ENCODE data around the gene BRME1. TPM values are rescaled to one million over a fixed set of nuclear protein-coding genes. Genes with fewer than 3 reads are reported as not detected.

BRME1 gene
- total and polyA plus RNA-seq, 5 donors from 2014 or later = 0.24 to 1.7 (median 0.58) TPM; not detected in 1

Other genes starting within 250 kb of the BRME1 start
- gene MRI1, start 141.6 kb downstream of the BRME1 start, total RNA-seq = 38.2 TPM
- 1 to 10 TPM; 6.6 to 9.3 (median 8.5) TPM for gene MRI1, start 141.6 kb downstream of the BRME1 start, polyA plus RNA-seq
- gene C19orf53, start 131.7 kb downstream of the BRME1 start, total RNA-seq = 61.2 TPM
- 100 to 1,000 TPM; 205 to 244 (median 237) TPM for gene C19orf53, start 131.7 kb downstream of the BRME1 start, polyA plus RNA-seq
- 4.5 TPM for gene ZSWIM4, start 110.7 kb downstream of the BRME1 start, total RNA-seq
- gene ZSWIM4, start 110.7 kb downstream of the BRME1 start, polyA plus RNA-seq = under 1 TPM; 0.46 to 0.82 (median 0.54) TPM
- gene NANOS3, start 29.0 kb downstream of the BRME1 start, total RNA-seq = not detected
- not detected for gene NANOS3, start 29.0 kb downstream of the BRME1 start, polyA plus RNA-seq
- 35.0 TPM for gene CC2D1A, start 84 bp upstream of the BRME1 start, total RNA-seq
- gene CC2D1A, start 84 bp upstream of the BRME1 start, polyA plus RNA-seq = 1 to 10 TPM; 3.7 to 4.9 (median 4.2) TPM
- gene PODNL1, start 32.3 kb upstream of the BRME1 start, total RNA-seq = not detected
- gene PODNL1, start 32.3 kb upstream of the BRME1 start, polyA plus RNA-seq = under 1 TPM in 1 of 4 donors, not detected in 3; 0.52 TPM
- 82.9 TPM for gene DCAF15, start 46.4 kb upstream of the BRME1 start, total RNA-seq
- 1 to 10 TPM; 5.3 to 7.5 (median 5.9) TPM for gene DCAF15, start 46.4 kb upstream of the BRME1 start, polyA plus RNA-seq
- gene RFX1, start 100.2 kb upstream of the BRME1 start, total RNA-seq = 23.2 TPM
- 1 to 10 TPM in 2 of 4 donors, under 1 TPM in 2; 0.48 to 1.6 (median 0.83) TPM for gene RFX1, start 100.2 kb upstream of the BRME1 start, polyA plus RNA-seq
- not detected for gene RLN3, start 122.0 kb upstream of the BRME1 start, total RNA-seq
- gene RLN3, start 122.0 kb upstream of the BRME1 start, polyA plus RNA-seq = under 1 TPM in 1 of 4 donors, not detected in 3; 0.55 TPM
- 51.9 TPM for gene IL27RA, start 125.6 kb upstream of the BRME1 start, total RNA-seq
- gene IL27RA, start 125.6 kb upstream of the BRME1 start, polyA plus RNA-seq = 10 to 100 TPM; 71.2 to 78.4 (median 74.6) TPM
- gene PALM3, start 156.0 kb upstream of the BRME1 start, total RNA-seq = not detected
- not detected for gene PALM3, start 156.0 kb upstream of the BRME1 start, polyA plus RNA-seq
- gene MISP3, start 166.7 kb upstream of the BRME1 start, total RNA-seq = 0.91 TPM
- under 1 TPM in 3 of 4 donors, not detected in 1; 0.22 to 0.64 (median 0.44) TPM for gene MISP3, start 166.7 kb upstream of the BRME1 start, polyA plus RNA-seq
- gene C19orf67, start 179.7 kb upstream of the BRME1 start, total RNA-seq = not detected
- not detected for gene C19orf67, start 179.7 kb upstream of the BRME1 start, polyA plus RNA-seq
- gene SAMD1, start 184.6 kb upstream of the BRME1 start, total RNA-seq = 24.1 TPM
- gene SAMD1, start 184.6 kb upstream of the BRME1 start, polyA plus RNA-seq = 1 to 10 TPM in 2 of 4 donors, under 1 TPM in 2; 0.80 to 1.4 (median 1.0) TPM
- gene PRKACA, start 211.6 kb upstream of the BRME1 start, total RNA-seq = 40.2 TPM
- gene PRKACA, start 211.6 kb upstream of the BRME1 start, polyA plus RNA-seq = 1 to 10 TPM in 2 of 4 donors, under 1 TPM in 2; 0.47 to 1.8 (median 1.00) TPM
- gene ASF1B, start 230.5 kb upstream of the BRME1 start, total RNA-seq = 4.6 TPM
- gene ASF1B, start 230.5 kb upstream of the BRME1 start, polyA plus RNA-seq = 10 to 100 TPM in 1 of 4 donors, 1 to 10 TPM in 3; 6.2 to 10.1 (median 8.7) TPM